Activated CD4-positive, CD25-positive, alpha-beta regulatory T cell treated with anti-CD3 and anti-CD28 coated beads, Interleukin-2, amount 50 U/mL, for 24 hours (primary cell): ENCODE results near the gene IRF3.
A peak's percentile ranks its signal among the peaks of the same experiment; 100 is the strongest.

ENCODE experiments used
- ATAC-seq, 2 donors: fragments of 150-1000 bp; cut with Tn5 transposase; one replicate each; pipeline ENCODE4 v1.10.0; 2021; ENCODE audit warnings: mild to moderate bottlenecking in 1 of 2, moderate library complexity in 1 of 2

IRF3 gene

DNA sequence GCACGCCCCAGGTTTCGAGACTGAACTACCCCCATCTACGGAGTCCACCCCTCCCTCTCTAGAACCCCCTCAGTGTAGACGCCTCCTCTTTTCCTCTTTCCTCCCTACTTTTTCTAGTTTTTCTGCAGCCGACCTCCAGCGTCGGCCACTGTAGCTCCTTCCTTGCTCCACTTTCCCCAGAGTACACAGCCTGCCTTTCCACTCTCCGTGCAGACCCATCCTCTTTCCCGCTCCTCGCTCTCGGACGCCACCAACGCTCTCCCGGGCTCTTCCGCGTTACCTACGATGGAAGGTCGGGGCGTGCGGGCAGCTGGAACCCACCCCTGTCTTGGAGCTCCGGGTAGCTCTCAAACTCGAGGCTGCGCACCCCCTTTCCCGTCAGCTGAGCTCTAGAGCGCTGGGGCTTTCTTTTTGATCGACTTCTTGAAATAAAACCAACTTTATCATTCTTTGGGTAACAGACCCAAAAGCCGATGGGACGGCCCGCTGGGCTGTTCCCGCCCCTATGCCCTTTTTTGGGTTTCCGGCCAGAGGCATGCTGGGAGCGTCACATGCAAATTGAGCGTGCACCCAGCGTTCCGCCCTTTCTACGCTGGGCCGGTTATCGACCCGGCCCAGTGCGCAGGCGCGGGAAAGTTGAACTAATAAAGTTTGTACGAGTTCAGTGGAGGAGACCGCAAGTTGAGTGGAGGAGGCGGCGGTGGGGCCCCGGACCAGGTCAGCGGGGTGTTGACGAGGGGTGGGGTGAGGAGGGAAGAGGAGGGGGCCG, at the start of gene IRF3, which contains the start of gene BCL2L12:
Gene IRF3 (minus strand): TSS at position 507 of the 769 bp plus-strand sequence. CDS start 1,019 bp downstream, outside the sequence.
Gene BCL2L12 (plus strand): TSS at position 583 of the 769 bp plus-strand sequence. CDS start 760 bp downstream, outside the sequence.
- peak; percentile 87 to 90 for ATAC-seq

DNA sequence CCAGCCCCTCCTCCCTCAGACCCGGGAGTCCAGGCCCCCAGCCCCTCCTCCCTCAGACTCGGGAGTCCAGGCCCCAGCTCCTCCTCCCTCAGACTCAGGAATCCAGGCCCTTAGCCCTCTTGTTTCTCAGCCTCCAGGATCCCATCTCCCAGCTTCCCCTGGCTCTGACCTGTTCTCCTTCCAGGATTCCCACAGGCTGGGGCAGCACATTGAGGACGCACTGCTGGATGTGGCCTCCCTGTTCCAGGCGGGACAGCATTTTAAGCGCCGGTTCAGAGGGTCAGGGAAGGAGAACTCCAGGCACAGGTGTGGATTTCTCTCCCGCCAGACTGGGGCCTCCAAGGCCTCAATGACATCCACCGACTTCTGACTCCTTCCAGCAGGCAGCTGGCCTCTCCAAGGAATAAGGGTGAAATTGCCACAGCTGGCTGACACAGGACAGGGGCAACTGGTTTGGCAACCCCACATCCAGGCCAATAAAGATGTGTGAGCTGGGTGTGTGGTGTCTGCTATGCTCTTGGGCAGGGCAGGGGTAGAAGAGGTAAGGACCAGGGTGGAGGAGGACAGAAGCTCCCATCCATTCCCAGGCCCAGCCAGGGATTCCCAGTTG, 47.7 kb upstream of the IRF3 start:
- no peak for ATAC-seq

DNA sequence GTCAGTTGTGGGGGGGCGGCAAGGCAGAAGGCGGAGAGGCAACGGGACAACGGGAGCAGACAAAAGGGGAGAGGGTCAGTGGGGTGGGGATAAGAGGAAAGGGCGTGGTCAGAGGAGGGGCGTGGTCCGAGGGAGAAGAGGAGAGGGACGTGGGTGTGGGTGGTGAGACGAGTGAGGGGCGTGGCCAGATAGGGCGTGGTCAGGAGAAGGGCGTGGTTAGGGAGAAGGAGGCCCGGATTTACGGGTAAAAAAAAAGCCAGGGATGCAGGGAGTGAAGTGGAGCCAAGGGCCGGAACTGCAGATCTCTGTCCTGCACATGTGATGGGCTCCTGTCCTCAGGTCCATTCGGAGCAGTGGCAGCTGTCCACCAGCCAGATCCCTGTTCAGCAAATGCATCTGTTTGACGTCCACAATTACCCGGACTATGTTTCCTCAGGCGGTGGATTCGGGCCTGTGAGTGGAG, 46.8 kb upstream of the IRF3 start:
- ATAC-seq, result no peak

GRCh38 chr19:49710372-49710951, 44.8 kb upstream of the IRF3 start:
- no peak for ATAC-seq

- no peak for ATAC-seq
Observed at GRCh38 chr19:49705919-49706318, 40.3 kb upstream of the IRF3 start.

GRCh38 chr19:49704888-49705642, 39.4 kb upstream of the IRF3 start:
- no peak for ATAC-seq

DNA sequence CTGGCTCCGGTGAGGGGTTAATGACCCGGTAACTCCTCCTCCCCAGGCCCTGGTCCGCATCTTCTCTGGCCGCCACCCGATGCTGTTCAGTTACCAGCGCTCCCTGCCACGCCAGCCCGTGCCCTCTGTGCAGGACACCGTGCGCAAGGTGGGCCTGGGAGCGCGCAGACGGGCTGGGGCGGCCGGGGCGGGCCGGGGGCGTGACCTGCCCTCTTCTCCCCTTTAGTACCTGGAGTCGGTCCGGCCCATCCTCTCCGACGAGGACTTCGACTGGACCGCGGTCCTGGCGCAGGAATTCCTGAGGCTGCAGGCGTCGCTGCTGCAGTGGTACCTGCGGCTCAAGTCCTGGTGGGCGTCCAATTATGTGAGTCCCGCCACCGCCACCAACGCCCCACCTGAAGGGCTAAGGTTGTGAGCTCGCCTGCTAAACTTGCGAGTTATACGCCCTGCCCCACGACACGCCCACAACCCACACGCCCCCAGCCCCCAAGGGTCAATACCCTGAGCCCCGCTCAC, 35.7 kb upstream of the IRF3 start:
- no peak for ATAC-seq

DNA sequence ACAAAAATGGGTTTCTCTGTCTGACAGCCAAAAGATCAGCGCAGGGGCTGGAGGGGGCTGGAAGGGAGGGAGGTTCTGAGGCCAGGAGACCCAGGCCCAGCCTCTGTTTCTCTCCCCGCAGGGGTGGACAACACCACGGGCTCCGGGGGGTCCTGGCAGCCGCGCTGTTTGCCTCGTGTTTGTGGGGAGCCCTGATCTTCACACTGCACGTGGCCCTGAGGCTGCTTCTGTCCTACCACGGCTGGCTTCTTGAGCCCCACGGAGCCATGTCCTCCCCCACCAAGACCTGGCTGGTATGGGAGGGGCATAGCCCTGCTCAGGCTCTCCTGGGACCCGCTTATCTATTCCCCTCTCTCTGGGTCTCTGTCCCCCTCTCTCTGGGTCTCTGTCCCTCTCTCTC, 34.9 kb upstream of the IRF3 start:
- no peak for ATAC-seq

DNA sequence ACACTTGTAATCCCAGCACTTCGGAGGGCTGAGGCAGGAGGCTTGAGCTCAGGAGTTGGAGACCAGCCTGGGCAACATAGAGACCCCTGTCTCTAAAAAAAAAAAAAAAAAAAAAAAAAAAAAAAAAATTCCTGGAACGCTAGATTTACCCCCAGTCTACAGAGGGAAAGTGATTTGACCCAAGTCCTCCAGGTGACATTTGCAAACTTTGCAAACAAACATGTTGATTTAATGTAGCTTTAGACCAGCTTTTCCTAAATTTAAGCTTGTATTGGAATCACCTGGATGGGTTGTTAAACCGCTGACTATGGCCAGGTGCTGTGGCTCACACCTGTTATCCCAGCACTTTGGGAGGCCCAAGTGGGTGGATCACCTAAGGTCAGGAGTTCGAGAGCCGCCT, 33.7 kb upstream of the IRF3 start:
- no peak for ATAC-seq

GRCh38 chr19:49696865-49697264, 31.2 kb upstream of the IRF3 start:
- no peak for ATAC-seq

- no peak for ATAC-seq
Observed at GRCh38 chr19:49696115-49696514, 30.5 kb upstream of the IRF3 start.

DNA sequence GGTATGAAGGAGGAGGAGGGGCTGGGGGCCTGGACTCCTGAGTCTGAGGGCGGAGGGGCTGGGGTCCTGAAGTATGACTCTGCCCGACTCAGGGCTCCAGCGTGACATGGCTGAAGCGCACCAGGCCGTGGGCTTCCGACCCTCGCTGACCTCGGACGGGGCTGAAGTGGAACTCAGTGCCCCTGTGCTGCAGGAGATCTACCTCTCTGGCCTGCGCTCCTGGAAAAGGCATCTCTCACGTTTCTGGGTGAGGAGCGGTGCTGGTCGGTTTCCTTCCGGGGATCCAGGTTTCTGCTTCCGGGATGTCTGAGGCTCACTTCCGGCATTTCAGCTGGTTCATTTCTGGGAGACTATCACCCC, 26.5 kb upstream of the IRF3 start:
- ATAC-seq, result no peak

DNA sequence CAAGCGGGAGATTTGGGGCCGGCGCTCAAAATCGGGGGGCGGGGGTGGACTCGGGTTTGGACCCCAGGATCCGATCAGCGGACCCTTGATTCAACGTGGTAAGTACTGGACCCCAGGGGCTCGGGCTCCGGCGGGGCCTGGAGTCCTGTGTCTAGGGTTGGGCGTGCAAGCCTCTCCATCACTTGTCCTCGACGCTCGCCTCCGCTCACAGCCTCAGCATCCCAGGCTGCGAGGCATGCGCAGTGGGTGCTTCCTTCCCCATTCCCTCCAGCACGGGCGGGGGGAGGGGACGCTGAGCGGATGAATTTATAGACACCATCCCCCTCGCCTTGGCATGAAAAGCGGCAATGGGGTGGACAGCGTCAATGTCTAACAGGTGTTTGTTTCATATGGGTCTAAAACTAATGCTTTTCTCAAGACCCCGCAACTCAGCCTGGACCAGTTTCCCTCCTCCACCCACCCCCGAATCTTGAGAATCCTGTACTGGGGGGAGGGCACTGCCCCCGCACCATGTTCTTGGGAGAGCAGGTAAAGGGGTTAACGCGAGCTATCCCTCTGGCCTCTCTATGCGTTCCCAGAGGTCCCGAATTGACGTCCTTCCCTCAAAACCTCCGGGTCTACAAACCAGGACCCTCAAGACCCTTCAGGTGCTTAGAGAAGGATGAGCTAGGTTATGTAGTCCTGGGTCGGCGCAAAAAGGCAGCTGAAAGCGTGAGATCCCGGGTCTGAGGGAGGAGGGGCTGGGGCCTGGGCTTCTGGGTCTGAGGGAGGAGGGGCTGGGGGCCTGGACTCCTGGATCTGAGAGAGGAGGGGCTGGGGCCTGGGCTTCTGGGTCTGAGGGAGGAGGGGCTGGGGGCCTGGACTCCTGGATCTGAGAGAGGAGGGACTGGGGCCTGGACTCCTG, 25.8 kb upstream of the IRF3 start:
- peak; percentile 14 to 31 for ATAC-seq

DNA sequence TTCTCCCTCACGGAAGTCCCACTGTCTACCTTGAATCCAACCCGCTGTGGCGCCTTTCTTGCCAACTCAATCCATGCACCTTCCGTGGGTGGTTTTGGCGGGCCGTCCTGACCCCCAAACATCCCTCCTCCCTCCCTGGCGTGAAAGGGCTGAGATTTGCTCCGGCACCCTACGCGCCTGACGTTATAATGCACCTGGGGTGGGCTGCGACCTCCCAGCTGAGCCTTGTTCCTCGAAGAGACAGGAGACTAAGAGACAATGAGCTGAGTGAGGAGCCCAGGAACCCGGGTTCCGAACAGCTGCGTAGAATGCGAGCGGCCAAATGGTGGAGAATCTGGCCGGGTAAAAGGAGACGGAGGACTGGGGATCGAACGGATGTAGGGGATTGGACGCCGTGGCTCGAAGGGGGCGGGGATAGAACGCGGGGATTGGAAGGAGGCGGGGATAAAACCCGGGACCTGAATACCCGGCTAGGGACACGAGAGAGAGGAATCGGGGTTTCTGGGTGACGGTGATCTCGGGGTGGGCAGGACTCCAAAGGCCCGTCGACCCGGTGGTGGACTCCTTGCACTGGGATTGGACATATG, 25.1 kb upstream of the IRF3 start, which contains the start of gene CPT1C:
Gene CPT1C (plus strand): TSS at position 461 of the 587 bp plus-strand sequence. CDS start 1,137 bp downstream, outside the sequence.
- ATAC-seq, result peak; percentile 63 to 65

GRCh38 chr19:49690079-49690655, 24.5 kb upstream of the IRF3 start:
- peak; percentile 4 to 7 for ATAC-seq

DNA sequence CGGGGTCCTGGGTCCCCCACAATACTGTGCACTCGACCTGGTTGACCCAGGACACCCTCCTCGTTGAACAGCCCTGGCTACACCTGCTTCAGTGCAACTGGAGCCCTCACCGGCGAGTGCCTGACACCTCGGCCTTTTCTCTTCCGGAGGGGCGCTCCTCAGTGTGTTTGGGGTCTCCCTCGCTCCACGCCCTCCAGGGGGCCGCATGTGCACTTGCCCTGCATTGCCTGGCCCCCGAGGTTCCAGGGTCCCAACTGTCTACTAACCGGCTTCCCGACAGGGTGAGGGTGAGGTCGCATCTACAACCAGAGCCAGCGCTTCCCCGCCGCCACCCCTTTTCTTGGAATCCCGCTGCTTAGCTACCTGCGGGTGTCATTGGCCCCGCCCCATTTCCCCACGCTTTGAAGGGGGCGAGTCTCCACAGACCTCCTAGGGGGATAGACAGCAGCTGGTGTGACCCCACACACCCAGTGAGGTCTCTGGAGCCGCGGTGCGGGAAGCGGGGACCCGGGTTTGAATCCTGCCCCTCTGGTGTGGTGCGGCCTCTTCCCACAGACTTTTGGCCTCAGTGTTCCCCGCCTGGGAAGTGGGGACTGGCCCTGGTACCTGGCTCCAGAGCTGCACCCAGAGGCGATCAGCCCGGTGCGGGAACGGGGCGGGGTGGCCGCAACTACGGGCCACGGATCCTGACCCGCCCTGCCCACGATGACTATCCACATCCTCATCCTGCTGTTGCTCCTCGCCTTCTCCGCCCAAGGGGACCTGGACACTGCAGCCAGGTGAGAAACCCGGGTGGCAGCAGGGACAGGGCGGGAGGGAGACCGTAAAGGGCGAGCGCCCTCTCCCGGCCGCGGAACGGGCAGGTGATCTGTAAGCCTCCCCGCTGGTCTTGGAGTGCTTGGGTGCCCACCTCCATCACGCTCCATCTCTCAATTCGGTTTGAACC, 23.7 kb upstream of the IRF3 start, which contains the start of gene ADM5:
Gene ADM5 (plus strand): TSS at position 462 of the 946 bp plus-strand sequence. CDS start 244 bp downstream, at position 706.
- ATAC-seq, result peak; percentile 21 to 27

GRCh38 chr19:49688531-49689132, 23.0 kb upstream of the IRF3 start:
- ATAC-seq, result no peak

DNA sequence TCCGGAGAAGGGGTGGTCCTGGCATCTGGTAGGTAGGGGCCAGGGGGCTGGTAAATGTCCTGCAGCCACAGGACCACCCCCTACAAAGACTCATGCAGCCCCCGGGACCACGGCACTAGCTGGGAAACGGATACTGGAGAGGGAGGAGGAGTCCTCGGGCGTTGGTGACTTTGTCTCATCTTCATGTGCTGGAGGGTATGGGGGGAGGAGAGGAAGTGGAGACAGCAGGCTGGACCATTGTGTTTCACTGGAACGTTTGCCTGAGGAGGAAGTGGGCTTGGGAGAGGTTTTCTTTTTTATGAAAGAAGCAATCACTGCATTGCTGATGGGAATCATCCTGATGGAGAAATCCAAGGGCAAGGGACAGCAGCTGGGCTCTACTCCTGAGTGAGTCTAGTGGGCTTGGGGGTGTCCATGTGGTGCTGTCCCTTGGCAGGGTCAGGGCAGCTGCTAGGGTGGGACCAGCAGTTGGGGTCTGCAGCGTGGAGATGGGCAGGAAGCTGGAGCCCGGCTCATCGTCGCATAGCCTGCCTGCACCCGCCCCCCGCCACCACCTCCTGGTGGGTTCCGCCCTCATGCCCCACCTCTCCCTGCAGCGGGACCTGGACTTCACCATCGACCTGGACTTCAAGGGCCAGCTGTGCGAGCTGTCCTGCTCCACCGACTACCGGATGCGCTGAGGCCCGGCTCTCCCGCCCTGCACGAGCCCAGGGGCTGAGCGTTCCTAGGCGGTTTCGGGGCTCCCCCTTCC, 22.1 kb upstream of the IRF3 start:
- ATAC-seq, result no peak
